Hepatocyte (in vitro differentiated cells): ENCODE data around the gene LRRC47. TPM values are rescaled to one million over a fixed set of nuclear protein-coding genes. Genes with fewer than 3 reads are reported as not detected.
A peak's percentile ranks its signal among the peaks of the same experiment; 100 is the strongest.
"Not testable (repeated sequence)": the region's sequence is repeated elsewhere in the genome, so short reads cannot be mapped to it uniquely, and the experiment has no call there.

ENCODE experiments used
- DNase-seq: peaks from one replicate; pipeline ENCODE4 v3.0.0-alpha.2; 2016; ENCODE audit warnings: low spot score
- H2AFZ ChIP-seq: fragments of 200-600 bp; sonication (generic); 2 replicates; pipeline ENCODE4 v1.6.0; 2016; ENCODE audit warnings: antibody characterized with exemption, mild to moderate bottlenecking
- H3K27ac ChIP-seq: fragments of 200-600 bp; sonication (generic); 2 replicates; pipeline ENCODE4 v1.5.1; 2016; ENCODE audit warnings: mild to moderate bottlenecking
- H3K27me3 ChIP-seq: fragments of 200-600 bp; sonication (generic); 2 replicates; pipeline ENCODE4 v1.6.1; 2016
- H3K36me3 ChIP-seq: fragments of 200-600 bp; sonication (generic); replicated peaks from 2 replicates; pipeline ENCODE4 v1.5.1; 2016; ENCODE audit warnings: low read depth; ENCODE audit not compliant: insufficient read depth
- H3K4me1 ChIP-seq: fragments of 200-600 bp; sonication (generic); 2 replicates; pipeline ENCODE4 v1.5.1; 2016; ENCODE audit warnings: mild to moderate bottlenecking, moderate library complexity; ENCODE audit not compliant: insufficient read depth
- H3K4me2 ChIP-seq: fragments of 200-600 bp; sonication (generic); 2 replicates; pipeline ENCODE4 v1.6.0; 2016
- H3K4me3 ChIP-seq: fragments of 200-600 bp; sonication (generic); 2 replicates; pipeline ENCODE4 v1.5.1; 2016; ENCODE audit warnings: mild to moderate bottlenecking
- H3K79me2 ChIP-seq: fragments of 200-600 bp; sonication (generic); 2 replicates; pipeline ENCODE4 v1.6.0; 2017; ENCODE audit warnings: mild to moderate bottlenecking
- H3K9me2 ChIP-seq: fragments of 200-600 bp; sonication (generic); replicated peaks from 2 replicates; pipeline ENCODE4 v1.6.0; 2017; ENCODE audit warnings: mild to moderate bottlenecking; ENCODE audit not compliant: insufficient read depth
- H3K9me3 ChIP-seq: fragments of 200-600 bp; sonication (generic); 2 replicates; pipeline ENCODE4 v1.5.1; 2016; ENCODE audit warnings: low read depth, mild to moderate bottlenecking
- H4K20me1 ChIP-seq: fragments of 200-600 bp; sonication (generic); 2 replicates; pipeline ENCODE4 v1.6.0; 2016; ENCODE audit warnings: mild to moderate bottlenecking; ENCODE audit not compliant: insufficient read depth, poor library complexity, severe bottlenecking
- CTCF ChIP-seq: fragments of 200-600 bp; sonication (generic); IDR thresholded peaks from 2 replicates; pipeline ENCODE4 v1.5.1; 2016; ENCODE audit warnings: antibody characterized with exemption, mild to moderate bottlenecking; ENCODE audit not compliant: poor library complexity
- EZH2 ChIP-seq: fragments of 200-600 bp; sonication (generic); IDR thresholded peaks from 2 replicates; pipeline ENCODE4 v1.6.1; 2016; ENCODE audit warnings: antibody characterized with exemption, mild to moderate bottlenecking, borderline replicate concordance
- EZH2phosphoT487 ChIP-seq: fragments of 200-600 bp; sonication (generic); IDR thresholded peaks from one replicate; pipeline ENCODE4 v1.6.1; 2018; ENCODE audit warnings: antibody characterized with exemption, mild to moderate bottlenecking, low read depth, moderate library complexity; ENCODE audit not compliant: unreplicated experiment, severe bottlenecking
- WGBS: methylation state at CpG from one replicate; pipeline ENCODE4 v1.1.6; 2016; ENCODE audit warnings: low lambda C conversion rate; ENCODE audit errors: missing lambda C conversion rate; 5-methylcytosine and 5-hydroxymethylcytosine counted together
- polyA plus RNA-seq: library from polyadenylated mRNA; unstranded; fragments of >200 nt; fragmentation: Nextera tagmentation; extraction: Ambion mirVana; gene quantifications from 2 replicates; pipeline ENCODE4 v1.2.1, GENCODE V29; 2016
- total RNA-seq: library from RNA; depleted of rRNA; stranded (reverse); fragments of >200 nt; gene quantifications from 2 replicates; pipeline ENCODE4 v1.2.3, GENCODE V29; 2014

Gene LRRC47
- total and polyA plus RNA-seq, 2 experiments from 2014 or later = 36.2 to 38.8 TPM

GRCh38 chr1:3749512-3749911 lies 46.8 kb downstream of the LRRC47 start:
- no peak for DNase-seq
- Histone ChIP-seq H3K4me2 (no peak overlapping the region), H2AFZ (no peak overlapping the region), H3K27me3 (no peaks in the 10 kb centered on the region), H3K4me1 (peaks cover 6% of the 10 kb centered on the region), H3K9me3 (no peaks in the 10 kb centered on the region), H3K36me3 (no peaks in the 10 kb centered on the region), H3K4me3 (no peak overlapping the region), H3K79me2 (peaks cover 18% of the 10 kb centered on the region), H3K9me2 (no peaks in the 10 kb centered on the region), H4K20me1 (no peaks in the 10 kb centered on the region), H3K27ac (no peak overlapping the region)
- 68% methylated on average over 5 of the region's 5 CpGs for WGBS
- TF ChIP-seq EZH2 (no peak), EZH2phosphoT487 (no peak), CTCF (no peak)

DNA sequence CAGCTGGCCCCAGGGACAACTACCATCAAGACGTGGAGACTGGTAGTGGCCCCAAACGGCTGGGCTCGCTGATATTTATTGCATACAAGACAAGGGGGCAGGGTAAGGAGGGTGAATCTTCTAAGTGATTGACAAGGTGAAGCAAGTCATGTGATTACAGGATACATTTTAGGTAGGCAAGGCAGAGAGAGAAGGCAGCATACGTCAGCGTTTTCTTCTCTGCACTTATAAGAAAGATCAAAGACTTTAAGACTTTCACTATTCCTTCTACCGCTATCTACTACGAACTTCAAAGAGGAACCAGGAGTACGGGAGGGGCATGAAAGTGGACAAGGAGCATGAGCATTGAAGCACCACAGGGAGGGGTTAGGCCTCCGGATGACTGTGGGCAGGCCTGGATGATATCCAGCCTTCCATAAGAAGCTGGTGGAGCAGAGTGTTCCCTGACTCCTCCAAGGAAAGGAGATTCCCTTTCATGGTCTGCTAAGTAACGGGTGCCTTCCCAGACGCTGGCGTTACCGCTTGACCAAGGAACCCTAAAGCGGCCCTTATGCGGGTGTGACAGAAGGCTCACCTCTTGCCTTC lies 47.9 kb downstream of the LRRC47 start:
- not testable (repeated sequence) for H3K27me3 ChIP-seq, H3K9me3 ChIP-seq, H3K27ac ChIP-seq, H3K4me1 ChIP-seq, DNase-seq, H4K20me1 ChIP-seq, H2AFZ ChIP-seq, H3K9me2 ChIP-seq, H3K36me3 ChIP-seq, H3K4me3 ChIP-seq
- Histone ChIP-seq H3K79me2 (peaks cover 19% of the 10 kb centered on the region), H3K4me2 (peak overlapping the region; percentile 99)
- 83% methylated on average over 15 of the region's 15 CpGs for WGBS

GRCh38 chr1:3747903-3748302 lies 48.4 kb downstream of the LRRC47 start:
- Histone ChIP-seq H4K20me1 (no peaks in the 10 kb centered on the region), H3K4me2 (peak overlapping the region; percentile 99), H3K27me3 (no peaks in the 10 kb centered on the region), H3K27ac (no peak overlapping the region), H2AFZ (no peak overlapping the region), H3K9me2 (no peaks in the 10 kb centered on the region), H3K79me2 (peaks cover 19% of the 10 kb centered on the region), H3K36me3 (no peaks in the 10 kb centered on the region), H3K9me3 (no peaks in the 10 kb centered on the region), H3K4me3 (no peak overlapping the region), H3K4me1 (peaks cover 6% of the 10 kb centered on the region)
- DNase-seq = no peak
- WGBS = 86% methylated on average over 13 of the region's 13 CpGs
- no peak for TF ChIP-seq EZH2
- no peak for TF ChIP-seq CTCF
- TF ChIP-seq EZH2phosphoT487 = no peak

DNA sequence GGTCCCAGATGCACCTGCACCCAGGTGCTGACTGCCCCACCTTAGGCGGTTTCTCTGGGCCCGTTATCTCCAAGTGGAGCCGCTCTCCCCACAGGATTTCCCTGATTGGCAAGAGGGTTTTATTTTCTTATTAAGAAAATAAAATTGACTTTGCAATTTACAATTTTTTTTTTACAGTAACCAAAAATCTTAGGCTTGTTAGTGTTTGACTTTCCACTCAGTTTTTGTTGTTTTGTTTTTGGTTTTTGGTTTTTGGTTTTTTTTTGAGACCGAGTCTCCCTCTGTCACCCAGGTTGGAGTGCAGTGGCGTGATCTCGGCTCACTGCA lies 48.8 kb downstream of the LRRC47 start:
- Histone ChIP-seq H3K4me3 (peak overlapping the region; percentile 69), H3K9me2 (no peaks in the 10 kb centered on the region), H3K4me1 (peaks cover 6% of the 10 kb centered on the region), H3K79me2 (peaks cover 19% of the 10 kb centered on the region), H2AFZ (peak overlapping the region; percentile 34), H3K4me2 (peak overlapping the region; percentile 99), H4K20me1 (no peaks in the 10 kb centered on the region), H3K27ac (no peak overlapping the region), H3K9me3 (no peaks in the 10 kb centered on the region), H3K27me3 (no peaks in the 10 kb centered on the region), H3K36me3 (no peaks in the 10 kb centered on the region)
- no peak for DNase-seq
- 48% methylated on average over 6 of the region's 6 CpGs for WGBS
- TF ChIP-seq EZH2phosphoT487 = no peak
- TF ChIP-seq CTCF = no peak
- TF ChIP-seq EZH2 = no peak
